A549 (cell line): ENCODE results near the gene FAM98C. TPM values are rescaled to one million over a fixed set of nuclear protein-coding genes. Genes with fewer than 3 reads are reported as not detected.

Experiments
- ATAC-seq, 2 experiments: fragments of 200-7000 bp in 1 of 2; fragments of >200 bp in 1 of 2; cut with Nextera tagmentation in 1 of 2; cut with Tn5 transposase in 1 of 2; 3 replicates each; pipeline versions ENCODE4 v1.8.0 to v1.9.1; 2018 to 2020; ENCODE audit warnings: mild to moderate bottlenecking in 1 of 2, moderate library complexity in 1 of 2
- CTCF ChIA-PET: fragments of 300-600 bp; sonication (Branson Sonifier 250); formaldehyde crosslinking; extraction: SDS; loops from one replicate; lab custom pipeline; 2021; ENCODE audit warnings: antibody characterized with exemption, inconsistent platforms; lab: Yijun Ruan, JAX
- POLR2A ChIA-PET: fragments of 350-600 bp; formaldehyde crosslinking; extraction: SDS; loops from one replicate; lab custom pipeline; 2021; ENCODE audit warnings: antibody characterized with exemption, inconsistent platforms; lab: Yijun Ruan, JAX
- DNase-seq, 2 experiments: peaks; one replicate each; pipeline versions ENCODE4 v3.0.0 to v3.0.0-alpha.2; 2011 to 2016; ENCODE audit warnings: low read depth in 1 of 2, low spot score in 1 of 2
- FAIRE-seq: peaks from 2 replicates; lab custom pipeline; 2011; peaks lifted over from hg19 to GRCh38; lab: Jason Lieb, UNC
- H3K27ac ChIP-seq, 2 experiments: fragments of >200 bp; sonication (Bioruptor Twin); formaldehyde crosslinking; 3 replicates each; pipeline ENCODE4 v1.5.1; 2016 to 2017
- H3K4me1 ChIP-seq: fragments of >200 bp; sonication (Bioruptor Twin); formaldehyde crosslinking; 3 replicates; pipeline ENCODE4 v1.6.1; 2016
- H3K4me2 ChIP-seq: fragments of >200 bp; sonication (Bioruptor Twin); formaldehyde crosslinking; 3 replicates; pipeline ENCODE4 v1.6.1; 2016
- H3K4me3 ChIP-seq: fragments of >200 bp; sonication (Bioruptor Twin); formaldehyde crosslinking; 3 replicates; pipeline ENCODE4 v1.5.1; 2016
- H3K9me3 ChIP-seq: fragments of >200 bp; sonication (Bioruptor Twin); formaldehyde crosslinking; 3 replicates; pipeline ENCODE4 v1.6.1; 2016
- ATOH8 ChIP-seq: fragments of 250-450 bp; sonication (Bioruptor Pico); IDR thresholded peaks from 2 replicates; pipeline ENCODE4 v1.5.0; 2020; ENCODE audit warnings: low read depth, mild to moderate bottlenecking, moderate library complexity
- BCL3 ChIP-seq: fragments of >200 bp; sonication (Bioruptor Twin); formaldehyde crosslinking; IDR thresholded peaks from 3 replicates; pipeline ENCODE4 v1.6.1; 2016
- CHD2 ChIP-seq: fragments of 150-350 bp; IDR thresholded peaks from 2 replicates; pipeline ENCODE4 v1.6.1; 2014; ENCODE audit warnings: low read length; ENCODE audit not compliant: partially characterized antibody
- E2F6 ChIP-seq: IDR thresholded peaks from 2 replicates; pipeline ENCODE4 v1.6.1; 2012; ENCODE audit warnings: low read depth, borderline replicate concordance
- ELK1 ChIP-seq: fragments of 150-350 bp; IDR thresholded peaks from 2 replicates; pipeline ENCODE4 v1.6.1; 2014; ENCODE audit warnings: low read depth, mild to moderate bottlenecking, low read length
- FOXS1 ChIP-seq: fragments of 250-450 bp; sonication (Bioruptor Pico); IDR thresholded peaks from 2 replicates; pipeline ENCODE4 v1.5.0; 2020; ENCODE audit warnings: mild to moderate bottlenecking, moderate library complexity
- HMGXB4 ChIP-seq: fragments of 250-450 bp; sonication (Bioruptor Pico); IDR thresholded peaks from 2 replicates; pipeline ENCODE4 v1.5.0; 2021; ENCODE audit warnings: mild to moderate bottlenecking, moderate library complexity, borderline replicate concordance
- HOXB13 ChIP-seq: fragments of 250-450 bp; sonication (Bioruptor Pico); IDR thresholded peaks from 2 replicates; pipeline ENCODE4 v1.5.0; 2020; ENCODE audit warnings: low read depth, mild to moderate bottlenecking, moderate library complexity
- KDM1A ChIP-seq: fragments of 200-600 bp; sonication (generic); IDR thresholded peaks from 2 replicates; pipeline ENCODE4 v1.6.1; 2016; ENCODE audit warnings: low read depth, mild to moderate bottlenecking
- KDM5A ChIP-seq: fragments of 200-600 bp; sonication (generic); IDR thresholded peaks from 2 replicates; pipeline ENCODE4 v1.6.1; 2016; ENCODE audit warnings: antibody characterized with exemption, mild to moderate bottlenecking
- MAX ChIP-seq: IDR thresholded peaks from 2 replicates; pipeline ENCODE4 v1.6.1; 2012
- MYC ChIP-seq: IDR thresholded peaks from 2 replicates; pipeline ENCODE4 v1.6.1; 2012; ENCODE audit warnings: mild to moderate bottlenecking, inconsistent platforms, low read length, improper control_type of control experiment, borderline replicate concordance
- NFE2L2 ChIP-seq: fragments of 150-350 bp; conservative IDR thresholded peaks from 2 replicates; pipeline ENCODE4 v1.6.1; 2014; ENCODE audit warnings: low read length
- NPAS2 ChIP-seq: fragments of 250-450 bp; sonication (Bioruptor Pico); IDR thresholded peaks from 2 replicates; pipeline ENCODE4 v1.8.0; 2022; ENCODE audit warnings: mild to moderate bottlenecking, moderate library complexity, borderline replicate concordance
- RARB ChIP-seq: fragments of 250-450 bp; sonication (Bioruptor Pico); IDR thresholded peaks from 2 replicates; pipeline ENCODE4 v1.8.0; 2021; ENCODE audit warnings: mild to moderate bottlenecking, moderate library complexity
- TP53 ChIP-seq: fragments of 250-450 bp; sonication (Bioruptor Pico); IDR thresholded peaks from 2 replicates; pipeline ENCODE4 v1.5.0; 2021; ENCODE audit warnings: mild to moderate bottlenecking, moderate library complexity
- ZC3H11A ChIP-seq: fragments of 450-650 bp; IDR thresholded peaks from 2 replicates; pipeline ENCODE4 v1.6.1; 2014; ENCODE audit warnings: antibody characterized with exemption, mild to moderate bottlenecking
- WGBS: methylation state at CpG from one replicate; pipeline ENCODE4 v1.1.6; 2017; ENCODE audit errors: missing lambda C conversion rate; 5-methylcytosine and 5-hydroxymethylcytosine counted together
- polyA plus RNA-seq, 4 experiments: library from polyadenylated mRNA; depleted of rRNA in 3 of 4; stranded (reverse); fragments of >200 nt; fragmentation: RNase III in 1 of 4; extraction: RNeasy Plus Mini Kit Qiagen cat#74134 plus additional on column Dnase treatment in 1 of 4; gene quantifications; 2 replicates in 3 of 4; 3 replicates in 1 of 4; pipeline ENCODE4 v1.2.3, GENCODE V29; 2011 to 2017

Gene FAM98C
- polyA plus RNA-seq, 2 of the 4 experiments (the other 2 are of a cell fraction): 12.8 to 20.4 TPM

GRCh38 chr19:38358071-38358470 is 44.8 kb upstream of the FAM98C start (continued):
- TF ChIP-seq ELK1: no peak
- TF ChIP-seq FOXS1 (CRISPR knock-in tag): no peak

GRCh38 chr19:38359242-38360021 is 43.5 kb upstream of the FAM98C start:
- DNase-seq (no peak), ATAC-seq (no peak), FAIRE-seq (no peak)
- CTCF ChIA-PET: interaction anchor here (0.5 to 4.3 kb wide), 15 partner anchors 10 to 187 kb away, joined by 3 to 29 read pairs (median 5); partner anchors contain the start of genes CATSPERG, FAM98C, PPP1R14A and PSMD8
- H3K4me1 ChIP-seq: peaks cover 9% of the 10 kb centered on the region; the same call in 1 of the 3 replicates
- no peak overlapping the region for H3K27ac ChIP-seq
- H3K4me2 ChIP-seq: no peak overlapping the region
- TF ChIP-seq ZC3H11A (no peak), TP53 (CRISPR knock-in tag) (no peak), NFE2L2 (no peak), BCL3 (no peak), KDM1A (no peak), HOXB13 (CRISPR knock-in tag) (no peak), CHD2 (no peak), ATOH8 (no peak), MAX (no peak), MYC (no peak), NPAS2 (CRISPR knock-in tag) (no peak), HMGXB4 (no peak), E2F6 (no peak), KDM5A (no peak), RARB (no peak)
- no peak overlapping the region for H3K4me3 ChIP-seq
- POLR2A ChIA-PET: interaction anchor here (1.8 kb wide), 1 partner anchor 15 kb away, joined by 4 read pairs; the partner anchor contains the start of gene PSMD8
- WGBS: 36% methylated on average over 18 of the region's 18 CpGs
- no peaks in the 10 kb centered on the region for H3K9me3 ChIP-seq
